COLO668 (cell line): ENCODE measurements around the gene GALNT7.

Experiments used
- DNase-seq: peaks from one replicate; lab custom pipeline; 2025; ENCODE audit not compliant: unreplicated experiment; lab: John Stamatoyannopoulos, UW

The GALNT7 gene

GRCh38 chr4:173289353-173289727 is 120.7 kb downstream of the GALNT7 start:
- no peak for DNase-seq

GRCh38 chr4:173291899-173292298 is 123.3 kb downstream of the GALNT7 start:
- DNase-seq, result no peak

- DNase-seq, result no peak
Observed at GRCh38 chr4:173293663-173294062, 125.1 kb downstream of the GALNT7 start.

- no peak for DNase-seq
Observed at GRCh38 chr4:173294444-173294843, 125.8 kb downstream of the GALNT7 start.

GRCh38 chr4:173301518-173302201 is 133.0 kb downstream of the GALNT7 start:
- DNase-seq, result no peak

GRCh38 chr4:173307778-173308177 is 139.2 kb downstream of the GALNT7 start:
- DNase-seq, result no peak

- no peak for DNase-seq
Observed at GRCh38 chr4:173311368-173311767, 142.8 kb downstream of the GALNT7 start.

GRCh38 chr4:173314715-173315114 is 146.1 kb downstream of the GALNT7 start:
- no peak for DNase-seq

GRCh38 chr4:173316060-173316459 is 147.4 kb downstream of the GALNT7 start:
- no peak for DNase-seq

- DNase-seq, result peak; percentile 19
Observed at GRCh38 chr4:173317004-173317403, 148.4 kb downstream of the GALNT7 start.

GRCh38 chr4:173318240-173318639 is 149.6 kb downstream of the GALNT7 start:
- no peak for DNase-seq

- DNase-seq, result no peak
Observed at GRCh38 chr4:173318648-173319211, 150.1 kb downstream of the GALNT7 start.

GRCh38 chr4:173319696-173320095 is 151.1 kb downstream of the GALNT7 start:
- no peak for DNase-seq

GRCh38 chr4:173325007-173325736 is 156.6 kb downstream of the GALNT7 start:
- no peak for DNase-seq

GRCh38 chr4:173328236-173328901 is 159.8 kb downstream of the GALNT7 start:
- no peak for DNase-seq

- DNase-seq, result no peak
Observed at GRCh38 chr4:173330590-173330989, 162.0 kb downstream of the GALNT7 start.

GRCh38 chr4:173332021-173332487 is 163.4 kb downstream of the GALNT7 start:
- DNase-seq, result no peak

GRCh38 chr4:173332963-173333657 is 164.5 kb downstream of the GALNT7 start:
- no peak for DNase-seq

GRCh38 chr4:173333658-173334084 is 165.1 kb downstream of the GALNT7 start:
- DNase-seq, result peak; percentile 65

- peak; percentile 99 for DNase-seq
Observed at GRCh38 chr4:173334085-173334890, 165.7 kb downstream of the GALNT7 start, which contains the start of gene HMGB2. HMGB2 (minus strand) TSS chr4:173334358; CDS start chr4:173333649, 709 bp downstream.
